ENCODE measurements around the gene COA6.

DNA sequence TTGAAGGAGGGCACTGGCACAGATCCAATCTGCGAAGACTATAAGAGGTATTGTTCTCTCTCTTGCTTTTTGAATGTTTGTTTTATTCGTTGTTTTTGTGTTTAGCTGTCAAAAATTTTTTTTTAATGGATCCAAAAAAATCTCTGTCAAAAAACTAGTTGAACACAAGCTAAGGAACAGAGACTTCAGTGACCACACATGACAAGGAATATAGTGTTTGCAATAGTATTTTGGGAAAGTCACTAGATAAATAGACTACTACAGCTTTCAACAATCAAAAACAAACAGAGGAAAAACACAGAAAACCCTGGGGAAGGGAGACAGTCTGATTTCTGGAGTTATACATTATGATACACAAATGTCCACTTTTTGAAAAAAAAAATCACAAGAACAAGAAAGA lies 36.9 kb upstream of the COA6 start:
- TF ChIP-seq, protein P1, sequence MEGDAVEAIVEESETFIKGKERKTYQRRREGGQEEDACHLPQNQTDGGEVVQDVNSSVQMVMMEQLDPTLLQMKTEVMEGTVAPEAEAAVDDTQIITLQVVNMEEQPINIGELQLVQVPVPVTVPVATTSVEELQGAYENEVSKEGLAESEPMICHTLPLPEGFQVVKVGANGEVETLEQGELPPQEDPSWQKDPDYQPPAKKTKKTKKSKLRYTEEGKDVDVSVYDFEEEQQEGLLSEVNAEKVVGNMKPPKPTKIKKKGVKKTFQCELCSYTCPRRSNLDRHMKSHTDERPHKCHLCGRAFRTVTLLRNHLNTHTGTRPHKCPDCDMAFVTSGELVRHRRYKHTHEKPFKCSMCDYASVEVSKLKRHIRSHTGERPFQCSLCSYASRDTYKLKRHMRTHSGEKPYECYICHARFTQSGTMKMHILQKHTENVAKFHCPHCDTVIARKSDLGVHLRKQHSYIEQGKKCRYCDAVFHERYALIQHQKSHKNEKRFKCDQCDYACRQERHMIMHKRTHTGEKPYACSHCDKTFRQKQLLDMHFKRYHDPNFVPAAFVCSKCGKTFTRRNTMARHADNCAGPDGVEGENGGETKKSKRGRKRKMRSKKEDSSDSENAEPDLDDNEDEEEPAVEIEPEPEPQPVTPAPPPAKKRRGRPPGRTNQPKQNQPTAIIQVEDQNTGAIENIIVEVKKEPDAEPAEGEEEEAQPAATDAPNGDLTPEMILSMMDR (IDR thresholded peaks at IDR 0.05), result no peak
- TF ChIP-seq POLR2A (IDR thresholded peaks at IDR 0.05), result no peak

Measured in adrenal gland (tissue), 5 donors.